GM12873 (cell line): Measurements from ENCODE around the gene RASA3.

Experiments
- CTCF ChIP-seq: IDR thresholded peaks from 2 replicates; pipeline ENCODE4 v1.5.1; 2012; ENCODE audit warnings: low read depth, mild to moderate bottlenecking, moderate library complexity, low read length, control low read depth; ENCODE audit not compliant: insufficient read depth; ENCODE audit errors: missing control alignments

Gene RASA3

GRCh38 chr13:114008964-114009589 lies 123.3 kb downstream of the RASA3 start:
- TF ChIP-seq CTCF, result no peak

- TF ChIP-seq CTCF, result no peak
These were observed 124.9 kb downstream of the RASA3 start for GRCh38 chr13:114007566-114007965.

GRCh38 chr13:114005206-114005724 lies 127.2 kb downstream of the RASA3 start:
- TF ChIP-seq CTCF, result no peak

- TF ChIP-seq CTCF, result no peak
These were observed 127.8 kb downstream of the RASA3 start for GRCh38 chr13:114004420-114005205.

- no peak for TF ChIP-seq CTCF
These were observed 129.6 kb downstream of the RASA3 start for GRCh38 chr13:114002771-114003321.

- no peak for TF ChIP-seq CTCF
These were observed 130.3 kb downstream of the RASA3 start for GRCh38 chr13:114002009-114002544.

- no peak for TF ChIP-seq CTCF
These were observed 131.0 kb downstream of the RASA3 start for GRCh38 chr13:114001331-114002008.
